Transverse colon (tissue), 4 donors: ENCODE data around the gene HSD3B1. TPM values are rescaled to one million over a fixed set of nuclear protein-coding genes. Genes with fewer than 3 reads are reported as not detected.

Experiments used
- DNase-seq: peaks from one replicate; pipeline ENCODE4 v3.0.0-alpha.2; 2019
- H3K27ac ChIP-seq, 4 donors: fragments of 200-600 bp; sonication (generic); 2 replicates each; pipeline ENCODE4 v1.5.1; 2016 to 2018; ENCODE audit warnings: inconsistent platforms in 4 of 4
- H3K27me3 ChIP-seq: fragments of 200-600 bp; sonication (generic); 2 replicates; pipeline ENCODE4 v1.5.1; 2017; ENCODE audit warnings: inconsistent platforms
- H3K36me3 ChIP-seq, 4 donors: fragments of 200-600 bp; sonication (generic); 2 replicates each; pipeline ENCODE4 v1.5.1; 2017 to 2019; ENCODE audit warnings: inconsistent platforms in 4 of 4
- H3K4me1 ChIP-seq, 4 donors: fragments of 200-600 bp; sonication (generic); 2 replicates each; pipeline ENCODE4 v1.5.1; 2017 to 2020; ENCODE audit warnings: inconsistent platforms in 4 of 4
- H3K4me3 ChIP-seq, 4 donors: fragments of 200-600 bp; sonication (generic); 1 replicate in 1 of 4; 2 replicates in 3 of 4; pipeline versions ENCODE4 v1.5.1 to v1.6.1; 2017 to 2019; ENCODE audit warnings: inconsistent platforms in 4 of 4
- H3K9me3 ChIP-seq, 2 donors: fragments of 200-600 bp; sonication (generic); 2 replicates each; pipeline ENCODE4 v1.5.1; 2017 to 2019; ENCODE audit warnings: inconsistent platforms in 2 of 2
- CTCF ChIP-seq, 5 experiments: fragments of 200-600 bp in 3 of 5; fragments of 450-650 bp in 2 of 5; sonication (generic) in 3 of 5; IDR thresholded peaks; 1 replicate in 2 of 5; 2 replicates in 3 of 5; pipeline ENCODE4 v1.5.1; 2016 to 2017; ENCODE audit warnings: antibody characterized with exemption in 5 of 5, inconsistent platforms in 3 of 5, mild to moderate bottlenecking in 2 of 5, moderate library complexity in 1 of 5
- EP300 ChIP-seq: sonication (generic); formaldehyde crosslinking; IDR thresholded peaks from one replicate; pipeline ENCODE4 v1.6.1; 2017; ENCODE audit warnings: antibody characterized with exemption, low read depth
- POLR2A ChIP-seq: fragments of 450-650 bp; IDR thresholded peaks from one replicate; pipeline ENCODE4 v1.6.1; 2016; ENCODE audit warnings: antibody characterized with exemption, mild to moderate bottlenecking, moderate library complexity
- POLR2AphosphoS5 ChIP-seq, 3 donors: sonication (generic); formaldehyde crosslinking; IDR thresholded peaks; one replicate each; pipeline ENCODE4 v1.6.1; 2016; ENCODE audit warnings: antibody characterized with exemption in 3 of 3
- WGBS, 2 donors: methylation state at CpG; one replicate each; pipeline ENCODE4 v1.1.5; 2018; ENCODE audit warnings: low coverage in 1 of 2; 5-methylcytosine and 5-hydroxymethylcytosine counted together
- in situ Hi-C, 4 donors: fragments of 200-750 bp; cut with MboI; loops; one replicate each; pipeline versions ENCODE4 v1.15.0 to v1.15.1; 2017; ENCODE audit warnings: low sequenced_read_pairs in 3 of 4, low pct_ligation_motif_present in 1 of 4, low pct_unique_long_range_greater_than_20kb in 1 of 4
- intact Hi-C: fragments of 100-400 bp; cut with DNase I; formaldehyde crosslinking; loops from one replicate; pipeline ENCODE4 v1.15.1; 2023; ENCODE audit warnings: low total_unique reads
- total RNA-seq, 4 donors: library from RNA; depleted of rRNA; stranded (reverse); fragments of >200 nt; gene quantifications; one replicate each; pipeline ENCODE4 v1.1.0, GENCODE V29; 2016

The HSD3B1 gene
- total RNA-seq, 4 donors from 2014 or later: 0.32 to 1.5 TPM; not detected in 2

- no peaks in the 10 kb centered on the region for H3K36me3 ChIP-seq
- TF ChIP-seq POLR2AphosphoS5 (IDR thresholded peaks at IDR 0.05) (no peak), CTCF (IDR thresholded peaks at IDR 0.05) (no peak), POLR2A (no peak), EP300 (no peak)
- H3K9me3 ChIP-seq: no peaks in the 10 kb centered on the region
- intact Hi-C loops (no loop called here), in situ Hi-C loops (no loop called here)
- no peaks in the 10 kb centered on the region for H3K27me3 ChIP-seq
- H3K27ac ChIP-seq: no peak overlapping the region
- H3K4me1 ChIP-seq: peaks cover 0 to 15% (median 0%) of the 10 kb centered on the region in 4 donors
- 86 to 87% methylated on average over 6 to 7 of the region's 7 CpGs for WGBS, 2 donors
- DNase-seq: no peak
- H3K4me3 ChIP-seq: no peak overlapping the region
Measured at GRCh38 chr1:119470958-119471357, 36.1 kb upstream of the HSD3B1 start.

GRCh38 chr1:119471566-119471965 lies 35.4 kb upstream of the HSD3B1 start:
- in situ Hi-C loops (no loop called here), intact Hi-C loops (no loop called here)
- no peak for DNase-seq
- Histone ChIP-seq H3K4me1 (peaks cover 0 to 15% (median 0%) of the 10 kb centered on the region in 4 donors), H3K36me3 (no peaks in the 10 kb centered on the region), H3K27ac (no peak overlapping the region), H3K27me3 (no peaks in the 10 kb centered on the region), H3K4me3 (no peak overlapping the region), H3K9me3 (no peaks in the 10 kb centered on the region)
- no peak for TF ChIP-seq CTCF (IDR thresholded peaks at IDR 0.05)
- no peak for TF ChIP-seq POLR2A
- TF ChIP-seq POLR2AphosphoS5 (IDR thresholded peaks at IDR 0.05): no peak
- TF ChIP-seq EP300: no peak
- WGBS, 2 donors: 80% methylated on average over 5 of the region's 5 CpGs; no CpG with 5 or more reads in 1 of the 2 donors

DNA sequence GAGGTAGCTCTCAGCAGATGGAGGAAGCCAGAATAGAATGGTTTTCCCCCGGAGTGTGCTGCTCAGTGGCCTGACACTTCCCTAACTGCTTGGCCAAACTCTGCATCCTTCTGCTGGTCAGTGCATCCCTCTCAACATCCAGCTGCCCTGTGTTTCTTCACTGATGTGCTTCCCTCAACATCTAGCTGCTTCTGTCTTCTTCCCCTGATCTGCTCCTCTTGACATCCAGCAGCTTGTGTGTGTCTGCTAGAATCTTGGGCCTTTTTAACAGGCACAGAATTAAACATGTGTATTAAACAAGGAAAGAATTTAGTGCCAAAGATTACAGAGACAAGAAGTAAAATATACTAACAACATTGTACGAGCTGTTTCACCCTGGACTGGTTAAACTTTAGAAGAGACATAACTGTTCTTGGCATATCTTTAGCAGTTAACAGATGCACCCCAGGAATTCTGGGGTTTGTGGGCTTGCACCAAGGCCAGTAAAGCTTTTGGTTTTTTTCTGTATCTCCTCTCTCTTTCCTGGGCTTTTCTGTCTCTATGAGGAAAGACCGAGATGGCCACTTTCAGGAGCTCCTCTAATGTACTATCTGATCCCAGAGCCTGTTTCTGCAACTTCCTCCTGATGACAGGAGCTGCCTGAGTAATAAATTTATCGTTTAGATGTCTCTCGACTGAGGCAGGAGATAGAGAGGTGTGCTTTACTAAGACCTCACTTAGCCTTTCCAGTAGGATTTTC lies 34.8 kb upstream of the HSD3B1 start:
- 45 to 67% methylated on average over 1 to 5 of the region's 5 CpGs for WGBS, 2 donors
- Histone ChIP-seq H3K4me3 (no peak overlapping the region), H3K4me1 (peaks cover 0 to 12% (median 0%) of the 10 kb centered on the region in 4 donors), H3K27me3 (no peaks in the 10 kb centered on the region), H3K9me3 (no peaks in the 10 kb centered on the region), H3K27ac (no peak overlapping the region), H3K36me3 (no peaks in the 10 kb centered on the region)
- DNase-seq: no peak
- intact Hi-C loops (no loop called here), in situ Hi-C loops (no loop called here)
- TF ChIP-seq EP300: no peak

DNA sequence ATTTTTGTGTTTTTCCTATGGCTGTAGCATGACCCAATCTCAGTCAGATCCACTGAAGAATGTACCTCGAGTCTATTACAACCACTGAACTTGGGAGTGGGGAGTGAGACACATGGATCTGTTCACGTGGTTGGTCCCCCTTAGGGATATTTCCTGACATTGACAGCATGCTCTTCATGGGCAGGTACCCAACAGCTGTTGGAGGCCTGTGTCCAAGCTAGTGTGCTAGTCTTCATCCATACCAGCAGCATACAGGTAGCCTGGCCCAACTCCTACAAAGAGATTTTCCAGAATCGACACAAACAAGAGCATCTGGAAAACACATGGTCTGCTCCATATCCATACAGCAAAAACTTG lies 34.2 kb upstream of the HSD3B1 start:
- in situ Hi-C loops: no loop called here
- WGBS, 2 donors: 61 to 72% methylated on average over 2 to 3 of the region's 3 CpGs
- no peaks in the 10 kb centered on the region for H3K36me3 ChIP-seq
- H3K4me3 ChIP-seq: no peak overlapping the region
- no peaks in the 10 kb centered on the region for H3K27me3 ChIP-seq
- H3K4me1 ChIP-seq: peaks cover 0 to 6% (median 0%) of the 10 kb centered on the region in 4 donors
- no peak overlapping the region for H3K27ac ChIP-seq
- DNase-seq: no peak
- no peak for TF ChIP-seq POLR2AphosphoS5 (IDR thresholded peaks at IDR 0.05)
- no peak for TF ChIP-seq POLR2A
- no peak for TF ChIP-seq EP300
- TF ChIP-seq CTCF (IDR thresholded peaks at IDR 0.05): no peak
- H3K9me3 ChIP-seq: no peaks in the 10 kb centered on the region
- intact Hi-C loops: no loop called here
